ENCODE measurements around the gene PDE3B. TPM values are rescaled to one million over a fixed set of nuclear protein-coding genes. Genes with fewer than 3 reads are reported as not detected.

PDE3B gene
- total and polyA plus RNA-seq, 2 of the 8 experiments (the other 6 are each of a cell fraction or from before 2014, with no cell fraction given): 2.7 to 10.9 TPM

DNA sequence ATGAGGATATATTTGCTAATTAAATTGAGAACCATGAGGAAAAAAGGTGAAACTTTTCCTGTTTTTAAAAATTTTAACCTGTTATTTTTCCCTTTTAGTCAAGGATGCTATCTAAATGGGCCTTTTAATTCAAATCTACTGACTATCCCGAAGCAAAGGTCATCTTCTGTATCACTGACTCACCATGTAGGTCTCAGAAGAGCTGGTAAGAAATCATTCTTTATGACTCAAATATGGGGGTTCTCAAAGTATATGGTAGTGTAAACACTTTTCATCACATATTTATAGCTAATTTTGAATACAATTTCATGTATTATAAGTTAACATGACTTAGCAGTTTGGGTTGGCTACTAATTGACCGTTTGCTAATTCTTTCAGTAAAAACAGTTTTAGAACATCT is 160.2 kb downstream of the PDE3B start:
- Histone ChIP-seq H3K27ac (ENCODE audit: low read depth, low read length) (no peak overlapping the region), H4K5ac (ENCODE audit: insufficient read length, low read depth, low read length) (no peak overlapping the region), H3K4ac (replicated peaks; ENCODE audit: insufficient read length, low read depth, low read length) (no peak overlapping the region), H3K4me1 (replicated peaks in 1 of 4; ENCODE audit: control insufficient read depth in 3 of 4, insufficient read depth in 4 of 4, low read length in 3 of 4) (no peaks in the 10 kb centered on the region), H4K20me1 (replicated peaks in 1 of 2; ENCODE audit: control insufficient read depth in 1 of 2, insufficient read depth in 2 of 2, low read length in 2 of 2) (no peaks in the 10 kb centered on the region), H3K23ac (ENCODE audit: insufficient read length) (no peak overlapping the region), H3K36me3 (ENCODE audit: control insufficient read depth in 2 of 4, insufficient read depth in 4 of 4, low read length in 3 of 4) (no peaks in the 10 kb centered on the region), H2AK5ac (ENCODE audit: low read depth, low read length) (no peak overlapping the region), H3K27me3 (replicated peaks in 1 of 4; ENCODE audit: control insufficient read depth in 3 of 4, extremely low read depth in 1 of 4, insufficient read depth in 3 of 4, low read length in 3 of 4) (no peaks in the 10 kb centered on the region), H3K79me2 (ENCODE audit: control insufficient read depth in 1 of 2, insufficient read depth in 2 of 2, low read length in 2 of 2) (no peaks in the 10 kb centered on the region), H2BK12ac (ENCODE audit: low read depth, low read length) (no peak overlapping the region), H3K4me2 (ENCODE audit: insufficient read depth in 1 of 2, low read depth in 2 of 2, low read length in 2 of 2) (no peak overlapping the region), H3K14ac (ENCODE audit: insufficient read length) (no peak overlapping the region), H2AFZ (ENCODE audit: low read length) (no peak overlapping the region), H3K9me3 (ENCODE audit: insufficient read depth in 2 of 2, low read depth in 1 of 2, low read length in 1 of 2) (no peaks in the 10 kb centered on the region), H3K23me2 (ENCODE audit: low read depth, low read length) (no peaks in the 10 kb centered on the region), H3K56ac (replicated peaks; ENCODE audit: insufficient read length, low read depth, low read length) (no peak overlapping the region), H2BK20ac (ENCODE audit: low read length) (no peak overlapping the region), H3K18ac (ENCODE audit: extremely low read depth, low read length) (no peak overlapping the region), H2BK15ac (ENCODE audit: low read length) (no peak overlapping the region), H3K4me3 (ENCODE audit: extremely low read depth in 1 of 4, insufficient read depth in 2 of 4, low read depth in 3 of 4, low read length in 4 of 4) (no peak overlapping the region), H3K79me1 (ENCODE audit: low read depth, low read length) (no peaks in the 10 kb centered on the region), H3K9ac (replicated peaks in 1 of 4; ENCODE audit: extremely low read depth in 1 of 4, low read depth in 3 of 4, low read length in 3 of 4) (no peak overlapping the region), H2BK120ac (replicated peaks; ENCODE audit: low read depth, low read length) (no peak overlapping the region), H2BK5ac (ENCODE audit: low read depth, low read length) (no peak overlapping the region), H4K91ac (replicated peaks; ENCODE audit: insufficient read length, low read length) (no peak overlapping the region), H4K8ac (ENCODE audit: extremely low read depth, insufficient read depth, low read length) (no peak overlapping the region)
- ChIA-PET POLR2A (ENCODE audit: partially characterized antibody) (no interaction called here), CTCF (ENCODE audit: partially characterized antibody) (no interaction called here)
- no peak for TF ChIP-seq GTF2F1 (IDR thresholded peaks at IDR 0.05; ENCODE audit: borderline replicate concordance, low read depth, low read length)
- TF ChIP-seq TCF12 (IDR thresholded peaks at IDR 0.05; ENCODE audit: low read depth, low read length): no peak
- TF ChIP-seq KDM4A (IDR thresholded peaks at IDR 0.05; ENCODE audit: low read depth, low read length, severe bottlenecking): no peak
- TF ChIP-seq PHF8 (conservative IDR thresholded peaks at IDR 0.05; ENCODE audit: low read depth, low read length): no peak
- TF ChIP-seq GABPA (IDR thresholded peaks at IDR 0.05; ENCODE audit: borderline replicate concordance, insufficient read depth, low read length): no peak
- TF ChIP-seq RAD21 (IDR thresholded peaks at IDR 0.05 in 1 of 2, conservative IDR thresholded peaks at IDR 0.05 in 1 of 2; ENCODE audit: low read depth in 2 of 2, low read length in 2 of 2): no peak
- TF ChIP-seq TEAD4 (IDR thresholded peaks at IDR 0.05; ENCODE audit: low read depth, low read length): no peak
- TF ChIP-seq CBX5 (IDR thresholded peaks at IDR 0.05; ENCODE audit: low read depth, low read length): no peak
- no peak for TF ChIP-seq SRF (IDR thresholded peaks at IDR 0.05; ENCODE audit: low read depth, low read length)
- TF ChIP-seq SUZ12 (IDR thresholded peaks at IDR 0.05; ENCODE audit: low read length): no peak
- TF ChIP-seq, protein P1, sequence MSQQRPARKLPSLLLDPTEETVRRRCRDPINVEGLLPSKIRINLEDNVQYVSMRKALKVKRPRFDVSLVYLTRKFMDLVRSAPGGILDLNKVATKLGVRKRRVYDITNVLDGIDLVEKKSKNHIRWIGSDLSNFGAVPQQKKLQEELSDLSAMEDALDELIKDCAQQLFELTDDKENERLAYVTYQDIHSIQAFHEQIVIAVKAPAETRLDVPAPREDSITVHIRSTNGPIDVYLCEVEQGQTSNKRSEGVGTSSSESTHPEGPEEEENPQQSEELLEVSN (IDR thresholded peaks at IDR 0.05): no peak
- TF ChIP-seq ZNF274 (IDR thresholded peaks at IDR 0.05; ENCODE audit: borderline replicate concordance, extremely low read depth, low read length): no peak
- no peak for DNase-seq (ENCODE audit: low read depth in 1 of 2, low spot score in 2 of 2)
- FAIRE-seq: no peak
- WGBS, 2 experiments (ENCODE audit: extremely low coverage in 1 of 2, insufficient coverage in 1 of 2, insufficient read length in 1 of 2, insufficient replicate concordance in 2 of 2, low coverage in 1 of 2, low lambda C conversion rate in 2 of 2, missing lambda C conversion rate in 1 of 2): 85% methylated on average over 2 of the region's 2 CpGs; no CpG with 5 or more reads in 1 of the 2 experiments

All from H1 (cell line).